Endothelial cell of umbilical vein (primary cell): Measurements from ENCODE around the gene HPCAL4. TPM values are rescaled to one million over a fixed set of nuclear protein-coding genes. Genes with fewer than 3 reads are reported as not detected.

Source experiments
- BruUV-seq: library from RNA; stranded (reverse); fragments of 400-500 nt; replicated peaks from 2 replicates; lab custom pipeline; 2021; lab: Mats Ljungman, UMichigan
- CTCF ChIA-PET: fragments of 300-600, 350-600 bp; sonication (Branson Sonifier 250); formaldehyde crosslinking; loops from one replicate; lab custom pipeline; 2021; ENCODE audit warnings: antibody characterized with exemption, inconsistent platforms; lab: Charles Lee
- POLR2A ChIA-PET: fragments of 300-600, 350-600 bp; sonication (Branson Sonifier 250); formaldehyde crosslinking; loops from one replicate; lab custom pipeline; 2021; ENCODE audit warnings: antibody characterized with exemption, inconsistent platforms; lab: Charles Lee
- DNase-seq: peaks from one replicate; pipeline ENCODE4 v3.0.0-alpha.2; 2011; ENCODE audit warnings: low read depth, low spot score
- FAIRE-seq: peaks from 2 replicates; lab custom pipeline; 2011; peaks lifted over from hg19 to GRCh38; lab: Jason Lieb, UNC
- H2AFZ ChIP-seq: 2 replicates; pipeline ENCODE4 v1.6.0; 2012; ENCODE audit warnings: low read depth, low read length, control low read depth, inconsistent platforms
- H3K27ac ChIP-seq: 2 replicates; pipeline ENCODE4 v1.5.1; 2011; ENCODE audit warnings: low read depth, mild to moderate bottlenecking, control low read depth, low read length, moderate library complexity; ENCODE audit not compliant: insufficient read depth
- H3K27me3 ChIP-seq, 2 experiments: 2 replicates each; pipeline versions ENCODE4 v1.6.0 to v1.6.1; 2011; ENCODE audit warnings: low read length in 2 of 2, mixed read lengths in 1 of 2; ENCODE audit not compliant: control insufficient read depth in 2 of 2, insufficient read depth in 2 of 2
- H3K36me3 ChIP-seq, 2 experiments: 2 replicates in 1 of 2; 3 replicates in 1 of 2; pipeline ENCODE4 v1.5.1; 2011; ENCODE audit warnings: low read length in 2 of 2, mild to moderate bottlenecking in 1 of 2, moderate library complexity in 1 of 2; ENCODE audit not compliant: control insufficient read depth in 2 of 2, insufficient read depth in 2 of 2; ENCODE audit errors: extremely low read depth in 1 of 2
- H3K4me1 ChIP-seq: 3 replicates; pipeline ENCODE4 v1.5.1; 2011; ENCODE audit warnings: mild to moderate bottlenecking, low read length; ENCODE audit not compliant: control insufficient read depth, insufficient read depth; ENCODE audit errors: extremely low read depth
- H3K4me2 ChIP-seq: 2 replicates; pipeline ENCODE4 v1.6.1; 2011; ENCODE audit warnings: low read length, control low read depth, mixed read lengths; ENCODE audit not compliant: insufficient read depth
- H3K4me3 ChIP-seq, 3 experiments: fragments of 200-600 bp in 1 of 3; sonication (generic), shearing (Covaris generic) in 1 of 3; replicated peaks in 1 of 3; 2 replicates each; pipeline ENCODE4 v1.5.1; 2011 to 2016; ENCODE audit warnings: control low read depth in 3 of 3, low read length in 3 of 3, mild to moderate bottlenecking in 2 of 3, inconsistent platforms in 1 of 3, low read depth in 1 of 3, moderate library complexity in 1 of 3; ENCODE audit not compliant: insufficient read depth in 1 of 3
- H3K79me2 ChIP-seq: 2 replicates; pipeline ENCODE4 v1.6.0; 2012; ENCODE audit warnings: low read length, inconsistent platforms; ENCODE audit not compliant: control insufficient read depth, insufficient read depth
- H3K9ac ChIP-seq: replicated peaks from 2 replicates; pipeline ENCODE3; 2011; ENCODE audit warnings: low read length, control low read depth; ENCODE audit not compliant: insufficient read depth; ENCODE audit errors: extremely low read depth
- H3K9me1 ChIP-seq: replicated peaks from 3 replicates; pipeline ENCODE4 v1.6.0; 2011; ENCODE audit warnings: mild to moderate bottlenecking, low read length; ENCODE audit not compliant: control insufficient read depth, insufficient read depth; ENCODE audit errors: extremely low read depth
- H3K9me3 ChIP-seq: replicated peaks from 2 replicates; pipeline ENCODE4 v1.5.1; 2012; ENCODE audit warnings: low read length, inconsistent platforms; ENCODE audit not compliant: control insufficient read depth, insufficient read depth
- H4K20me1 ChIP-seq: replicated peaks from 2 replicates; pipeline ENCODE3; 2011; ENCODE audit warnings: mild to moderate bottlenecking, low read length; ENCODE audit not compliant: control insufficient read depth, insufficient read depth; ENCODE audit errors: extremely low read depth
- CTCF ChIP-seq, 2 donors: IDR thresholded peaks; 1 replicate in 1 of 2; 2 replicates in 1 of 2; pipeline ENCODE4 v1.5.1; 2011; ENCODE audit warnings: low read length in 2 of 2, mild to moderate bottlenecking in 2 of 2, moderate library complexity in 2 of 2, control low read depth in 1 of 2, inconsistent platforms in 1 of 2, low read depth in 1 of 2; ENCODE audit not compliant: insufficient read depth in 1 of 2; ENCODE audit errors: extremely low read depth in 1 of 2
- EZH2 ChIP-seq: IDR thresholded peaks from 2 replicates; pipeline ENCODE4 v1.6.1; 2012; ENCODE audit warnings: borderline replicate concordance, low read depth, mild to moderate bottlenecking, moderate library complexity, low read length, inconsistent platforms; ENCODE audit not compliant: severe bottlenecking
- FOS ChIP-seq: IDR thresholded peaks from 2 replicates; pipeline ENCODE4 v1.6.1; 2011; ENCODE audit warnings: mild to moderate bottlenecking, low read length, moderate library complexity, borderline replicate concordance; ENCODE audit not compliant: insufficient read depth
- JUN ChIP-seq: IDR thresholded peaks from 2 replicates; pipeline ENCODE4 v1.6.1; 2011; ENCODE audit warnings: borderline replicate concordance, low read depth; ENCODE audit not compliant: insufficient read length, insufficient read depth
- POLR2A ChIP-seq: IDR thresholded peaks from 2 replicates; pipeline ENCODE4 v1.6.1; 2012; ENCODE audit warnings: low read depth, mild to moderate bottlenecking, control low read depth, low read length
- dilution Hi-C: fragments of 300-500 bp; cut with MboI; formaldehyde crosslinking; loops from one replicate; pipeline ENCODE4 v1.15.0; 2019; ENCODE audit warnings: low sequenced_read_pairs; ENCODE audit not compliant: extremely low pct_ligation_motif_present
- intact Hi-C: fragments of 100-400 bp; cut with micrococcal nuclease; formaldehyde crosslinking; loops from one replicate; pipeline ENCODE4 v1.10.0; 2022
- polyA plus RNA-seq, 4 experiments: library from polyadenylated mRNA; depleted of rRNA in 3 of 4; stranded (reverse) in 3 of 4; unstranded in 1 of 4; fragments of >200 nt; gene quantifications; 2 replicates each; pipeline versions ENCODE4 v1.2.1 to v1.2.3, GENCODE V29; 2011 to 2012; ENCODE audit warnings: missing spikeins in 1 of 4
- total RNA-seq: library from RNA; stranded (reverse); gene quantifications from 2 replicates; pipeline ENCODE4 v1.2.3, GENCODE V29; 2021

The HPCAL4 gene
- total and polyA plus RNA-seq, 2 donors (not counting 3 experiments of a cell fraction or from before 2014, with no cell fraction given) = not detected

GRCh38 chr1:39720094-39720999 lies 29.1 kb upstream of the HPCAL4 start:
- no TSS peak for BruUV-seq
- CTCF ChIA-PET = interaction anchor here (0.6 to 6.1 kb wide), 28 partner anchors 9 to 363 kb away, joined by 3 to 68 read pairs (median 4); partner anchors contain the start of genes NT5C1A and PPIE

More at GRCh38 chr1:39720094-39720999, 29.1 kb upstream of the HPCAL4 start:
- H3K27ac ChIP-seq = no peak overlapping the region
- no peaks in the 10 kb centered on the region for H3K79me2 ChIP-seq
- POLR2A ChIA-PET = no interaction called here
- no peak overlapping the region for H3K4me2 ChIP-seq
- DNase-seq = peak; percentile 68
- no peaks in the 10 kb centered on the region for H4K20me1 ChIP-seq
- FAIRE-seq = peak; percentile 82
- dilution Hi-C loops = no loop called here
- H3K36me3 ChIP-seq = no peaks in the 10 kb centered on the region
- H3K9me1 ChIP-seq = no peaks in the 10 kb centered on the region
- TF ChIP-seq JUN (no peak), FOS (no peak), EZH2 (no peak), POLR2A (no peak), CTCF (IDR thresholded peaks at IDR 0.05; ENCODE audit: extremely low read depth in 1 of 2, insufficient read depth in 1 of 2, low read depth in 1 of 2, low read length in 2 of 2) (peak in 1 of 2 donors; percentile 33)
- no peak overlapping the region for H2AFZ ChIP-seq
- intact Hi-C loops = loop anchor here (1.0 to 5.0 kb wide), 4 partner anchors 48 to 228 kb away; partner anchors contain the start of genes BMP8A and NT5C1A
- H3K4me1 ChIP-seq = no peaks in the 10 kb centered on the region
- no peak overlapping the region for H3K9ac ChIP-seq
- no peaks in the 10 kb centered on the region for H3K9me3 ChIP-seq
- no peak overlapping the region for H3K4me3 ChIP-seq
- H3K27me3 ChIP-seq = peaks cover 25 to 55% of the 10 kb centered on the region in 2 experiments
